GM23248 (cell line): ENCODE results near the gene ASB1.

Experiments
- EZH2 ChIP-seq: fragments of 200-600 bp; sonication (generic); IDR thresholded peaks from 2 replicates; pipeline ENCODE4 v1.6.1; 2018; ENCODE audit warnings: antibody characterized with exemption, mild to moderate bottlenecking; ENCODE audit not compliant: insufficient read depth, poor library complexity, severe bottlenecking
- EZH2phosphoT487 ChIP-seq: fragments of 200-600 bp; sonication (generic); IDR thresholded peaks from 2 replicates; pipeline ENCODE4 v1.6.1; 2018; ENCODE audit warnings: antibody characterized with exemption, moderate library complexity, mild to moderate bottlenecking, low read depth; ENCODE audit not compliant: insufficient read depth

GRCh38 chr2:238401551-238401950, 25.2 kb upstream of the ASB1 start:
- no peak for TF ChIP-seq EZH2phosphoT487
- no peak for TF ChIP-seq EZH2
